ENCODE data around the gene GSC. TPM values are rescaled to one million over a fixed set of nuclear protein-coding genes. Genes with fewer than 3 reads are reported as not detected.

The GSC gene
- total RNA-seq, 1 donor from 2014 or later = not detected

DNA sequence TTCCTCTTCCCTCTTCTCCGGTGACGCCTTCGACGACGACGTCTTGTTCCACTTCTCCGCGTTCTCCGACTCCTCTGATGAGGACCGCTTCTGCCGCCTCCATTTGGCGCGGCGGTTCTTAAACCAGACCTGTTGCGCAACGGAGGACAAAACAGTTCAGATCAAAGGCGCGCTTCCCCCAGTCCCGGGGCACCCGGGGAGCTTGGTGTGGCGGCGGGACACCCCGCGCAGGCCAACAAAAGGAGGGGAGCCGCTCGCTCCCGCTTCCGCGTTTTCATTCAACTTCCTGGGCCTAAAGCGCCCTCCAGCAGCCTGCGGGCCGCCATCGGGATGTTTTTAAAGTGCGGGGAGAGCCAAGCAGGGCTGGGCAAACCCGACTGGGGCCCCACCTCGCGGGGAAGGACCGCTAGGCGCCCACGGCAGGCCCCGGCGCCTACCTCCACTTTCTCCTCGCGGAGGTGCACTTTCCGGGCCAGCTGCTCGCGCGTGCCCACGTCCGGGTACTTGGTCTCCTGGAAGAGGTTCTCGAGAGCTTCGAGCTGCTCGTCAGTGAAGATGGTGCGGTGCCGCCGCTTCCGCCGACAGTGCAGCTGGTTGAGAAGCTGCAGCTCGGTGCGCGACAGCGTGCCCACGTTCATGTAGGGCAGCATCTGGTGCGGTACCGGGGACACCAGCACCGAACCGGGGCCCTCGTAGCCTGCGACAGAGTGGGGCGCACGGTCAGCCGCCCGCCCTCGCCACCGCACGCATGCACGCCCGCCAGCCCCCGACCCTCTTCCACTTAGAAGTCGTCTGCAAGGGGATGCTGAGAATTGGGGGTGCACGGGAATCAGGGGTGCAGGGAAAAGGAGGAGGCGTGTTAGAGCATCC, 1.2 kb downstream of the GSC start:
- DNase-seq (ENCODE audit: low spot score) = no peak
- Mint-ChIP-seq H3K27me3 (ENCODE audit: unreplicated experiment) (peaks cover 37% of the 10 kb centered on the region), H3K4me1 (ENCODE audit: unreplicated experiment) (peaks cover 24% of the 10 kb centered on the region), H3K4me3 (ENCODE audit: unreplicated experiment) (peak overlapping the region; percentile 51), H3K36me3 (ENCODE audit: low read depth, unreplicated experiment) (no peaks in the 10 kb centered on the region), H3K9me3 (ENCODE audit: unreplicated experiment) (no peaks in the 10 kb centered on the region), H3K27ac (ENCODE audit: unreplicated experiment) (no peak overlapping the region)
- no peak for TF ChIP-seq CTCF (IDR thresholded peaks at IDR 0.05; ENCODE audit: unreplicated experiment)

DNA sequence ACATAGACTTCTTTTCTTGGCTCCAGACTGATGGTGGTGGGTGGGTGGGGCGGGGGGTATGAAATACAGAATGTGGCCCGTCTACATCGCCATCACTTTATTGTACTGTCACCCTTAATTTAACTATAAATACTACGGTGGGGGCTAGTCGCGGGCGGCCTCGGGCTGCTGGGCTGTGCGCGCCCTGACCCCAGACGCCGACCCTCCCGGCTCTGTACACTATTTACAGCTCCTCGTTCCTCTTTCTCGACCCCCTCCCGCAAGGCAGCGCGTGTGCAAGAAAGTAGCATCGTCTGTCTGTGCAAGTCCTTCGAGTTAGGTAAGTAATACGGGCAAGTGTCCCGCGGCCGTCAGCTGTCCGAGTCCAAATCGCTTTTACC, 1.8 kb downstream of the GSC start:
- no peak for DNase-seq (ENCODE audit: low spot score)
- Mint-ChIP-seq H3K27me3 (ENCODE audit: unreplicated experiment) (peaks cover 30% of the 10 kb centered on the region), H3K4me3 (ENCODE audit: unreplicated experiment) (no peak overlapping the region), H3K4me1 (ENCODE audit: unreplicated experiment) (peaks cover 19% of the 10 kb centered on the region), H3K36me3 (ENCODE audit: low read depth, unreplicated experiment) (no peaks in the 10 kb centered on the region), H3K27ac (ENCODE audit: unreplicated experiment) (no peak overlapping the region), H3K9me3 (ENCODE audit: unreplicated experiment) (no peaks in the 10 kb centered on the region)
- TF ChIP-seq CTCF (IDR thresholded peaks at IDR 0.05; ENCODE audit: unreplicated experiment) = no peak

DNA sequence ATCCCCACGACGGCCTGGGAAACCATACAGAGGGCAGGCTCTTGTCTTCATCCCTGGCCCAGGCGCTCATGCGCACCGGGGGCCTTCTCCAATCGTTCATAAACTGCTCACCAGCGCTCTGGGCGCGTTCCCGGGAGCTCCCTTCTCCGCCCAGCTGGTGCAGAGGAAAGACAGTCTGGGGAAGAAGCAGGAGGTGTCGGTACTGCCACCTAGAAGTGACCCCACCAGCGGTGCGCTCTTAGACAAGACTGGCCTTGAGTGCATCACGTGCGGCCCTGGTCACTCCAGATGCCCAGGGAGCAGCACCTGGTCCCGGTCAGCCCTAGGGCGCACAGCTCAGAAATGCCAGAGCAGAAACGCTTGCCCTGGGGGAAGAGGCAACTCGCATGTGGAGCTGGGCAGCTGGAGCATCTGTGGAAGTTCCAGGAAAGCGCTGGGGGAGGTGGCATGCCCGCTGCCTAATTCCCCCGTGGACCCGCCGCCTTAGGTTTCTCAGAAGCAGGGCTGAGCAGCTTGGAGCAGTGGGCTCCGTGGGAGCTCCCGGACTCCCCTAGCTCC, 2.5 kb downstream of the GSC start:
- peaks cover 25% of the 10 kb centered on the region for H3K27me3 Mint-ChIP-seq (ENCODE audit: unreplicated experiment)
- no peaks in the 10 kb centered on the region for H3K36me3 Mint-ChIP-seq (ENCODE audit: low read depth, unreplicated experiment)
- H3K9me3 Mint-ChIP-seq (ENCODE audit: unreplicated experiment) = no peaks in the 10 kb centered on the region
- no peak for DNase-seq (ENCODE audit: low spot score)
- H3K4me3 Mint-ChIP-seq (ENCODE audit: unreplicated experiment) = no peak overlapping the region
- H3K27ac Mint-ChIP-seq (ENCODE audit: unreplicated experiment) = no peak overlapping the region
- H3K4me1 Mint-ChIP-seq (ENCODE audit: unreplicated experiment) = peaks cover 19% of the 10 kb centered on the region
- no peak for TF ChIP-seq CTCF (IDR thresholded peaks at IDR 0.05; ENCODE audit: unreplicated experiment)

DNA sequence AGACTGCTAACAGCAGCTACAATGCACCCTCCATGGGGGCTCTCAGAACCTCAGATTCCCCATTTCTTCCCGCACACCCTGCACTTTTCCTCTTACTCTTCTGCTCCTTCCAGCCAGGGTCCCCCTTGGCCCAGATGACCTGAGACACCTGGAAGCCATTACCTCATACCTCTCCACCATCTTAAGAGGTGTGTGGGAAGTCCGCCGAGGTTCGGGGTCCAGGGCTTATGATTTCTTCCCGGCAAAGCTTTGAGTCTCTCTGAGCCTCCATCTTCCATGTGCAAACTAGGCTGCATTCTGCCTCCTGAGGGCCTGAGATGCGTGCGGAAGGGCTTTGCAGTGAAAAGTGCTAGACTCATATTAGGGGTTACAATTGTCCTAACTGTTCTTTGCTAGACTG, 5.3 kb downstream of the GSC start:
- Mint-ChIP-seq H3K4me1 (ENCODE audit: unreplicated experiment) (peaks cover 6% of the 10 kb centered on the region), H3K4me3 (ENCODE audit: unreplicated experiment) (no peak overlapping the region), H3K27ac (ENCODE audit: unreplicated experiment) (no peak overlapping the region), H3K27me3 (ENCODE audit: unreplicated experiment) (peaks cover 15% of the 10 kb centered on the region), H3K36me3 (ENCODE audit: low read depth, unreplicated experiment) (no peaks in the 10 kb centered on the region), H3K9me3 (ENCODE audit: unreplicated experiment) (no peaks in the 10 kb centered on the region)
- no peak for TF ChIP-seq CTCF (IDR thresholded peaks at IDR 0.05; ENCODE audit: unreplicated experiment)
- no peak for DNase-seq (ENCODE audit: low spot score)

- TF ChIP-seq CTCF (IDR thresholded peaks at IDR 0.05; ENCODE audit: unreplicated experiment) = no peak
- H3K27ac Mint-ChIP-seq (ENCODE audit: unreplicated experiment) = no peak overlapping the region
- peaks cover 8% of the 10 kb centered on the region for H3K27me3 Mint-ChIP-seq (ENCODE audit: unreplicated experiment)
- H3K36me3 Mint-ChIP-seq (ENCODE audit: low read depth, unreplicated experiment) = no peaks in the 10 kb centered on the region
- H3K4me3 Mint-ChIP-seq (ENCODE audit: unreplicated experiment) = no peak overlapping the region
- H3K9me3 Mint-ChIP-seq (ENCODE audit: unreplicated experiment) = no peaks in the 10 kb centered on the region
- H3K4me1 Mint-ChIP-seq (ENCODE audit: unreplicated experiment) = no peaks in the 10 kb centered on the region
- no peak for DNase-seq (ENCODE audit: low spot score)
These were observed 7.5 kb downstream of the GSC start for GRCh38 chr14:94762431-94762830.
